ENCODE measurements around the gene TTN. TPM values are rescaled to one million over a fixed set of nuclear protein-coding genes. Genes with fewer than 3 reads are reported as not detected.

TTN gene
- total and polyA plus RNA-seq, 2 experiments from 2014 or later: 12.5 to 15.7 TPM

- Mint-ChIP-seq H3K36me3 (ENCODE audit: low read depth) (no peaks in the 10 kb centered on the region; the same call in 2 of the 3 replicates), H3K27ac (peak overlapping the region; percentile 99), H3K4me3 (peak overlapping the region; percentile 90), H3K27me3 (ENCODE audit: insufficient read depth, low read depth, poor library complexity) (peaks cover 2% of the 10 kb centered on the region), H3K4me1 (peaks cover 29% of the 10 kb centered on the region), H3K9me3 (no peaks in the 10 kb centered on the region; the same call in 2 of the 3 replicates)
- Histone ChIP-seq H3F3A (replicated peaks; ENCODE audit: low read depth) (peaks cover 2% of the 10 kb centered on the region; the same call in 1 of the 2 replicates), H3K4me2 (peak overlapping the region; percentile 97), H3K36me3 (ENCODE audit: insufficient read depth) (no peaks in the 10 kb centered on the region), H3K4me3 (peak overlapping the region; percentile 95), H3K79me2 (replicated peaks; ENCODE audit: insufficient read depth) (peaks cover 20% of the 10 kb centered on the region), H3K27ac (ENCODE audit: low read depth) (no peak overlapping the region), H2AFZ (peak overlapping the region; percentile 100), H3K9me2 (ENCODE audit: insufficient read depth) (no peaks in the 10 kb centered on the region), H3K4me1 (ENCODE audit: insufficient read depth) (peaks cover 16% of the 10 kb centered on the region; the same call in 1 of the 2 replicates), H4K20me1 (replicated peaks; ENCODE audit: insufficient read depth) (no peaks in the 10 kb centered on the region), H3K27me3 (ENCODE audit: insufficient read depth) (0 out of 2 replicates have a peak, but pooled peaks cover 8% of the 10 kb centered on the region)
- no peak for ATAC-seq
- TF ChIP-seq ZNF462 (CRISPR knock-in tag; IDR thresholded peaks at IDR 0.05): no peak
- no peak for TF ChIP-seq JUNB (IDR thresholded peaks at IDR 0.05; ENCODE audit: unreplicated experiment)
- TF ChIP-seq NANOG (IDR thresholded peaks at IDR 0.05; ENCODE audit: borderline replicate concordance): no peak
- TF ChIP-seq EZH2 (IDR thresholded peaks at IDR 0.05; ENCODE audit: low read depth, unreplicated experiment): no peak
- TF ChIP-seq ZNF331 (CRISPR knock-in tag; IDR thresholded peaks at IDR 0.05; ENCODE audit: low read depth): no peak
- no peak for TF ChIP-seq CTCF (conservative IDR thresholded peaks at IDR 0.05; ENCODE audit: low read depth in 2 of 2)
- TF ChIP-seq EZH2phosphoT487 (IDR thresholded peaks at IDR 0.05; ENCODE audit: unreplicated experiment): no peak
- no peak for TF ChIP-seq ETS1 (IDR thresholded peaks at IDR 0.05)
- peak; percentile 21 for DNase-seq (ENCODE audit: low spot score)
Measured at GRCh38 chr2:178478130-178478438, 329.1 kb downstream of the TTN start.
